ENCODE measurements around the gene FAM181B. TPM values are rescaled to one million over a fixed set of nuclear protein-coding genes. Genes with fewer than 3 reads are reported as not detected.

The FAM181B gene
- total RNA-seq, 1 experiment from 2014 or later = 0.09 TPM

GRCh38 chr11:82730286-82730685 lies 3.4 kb downstream of the FAM181B start:
- no peak overlapping the region for H3K27ac Mint-ChIP-seq (ENCODE audit: unreplicated experiment)
- peaks cover 85% of the 10 kb centered on the region for H3K27me3 Mint-ChIP-seq (ENCODE audit: unreplicated experiment)
- H3K36me3 Mint-ChIP-seq (ENCODE audit: insufficient read depth, unreplicated experiment) = no peaks in the 10 kb centered on the region
- no peak overlapping the region for H3K4me3 Mint-ChIP-seq (ENCODE audit: low read depth, unreplicated experiment)
- BruUV-seq (replicated peaks) = no TSS peak
- peaks cover 11% of the 10 kb centered on the region for H3K4me1 Mint-ChIP-seq (ENCODE audit: low read depth, unreplicated experiment)
- CTCF ChIA-PET = no interaction called here
- H3K9me3 Mint-ChIP-seq (ENCODE audit: low read depth, unreplicated experiment) = no peaks in the 10 kb centered on the region
- intact Hi-C loops (cut with micrococcal nuclease; ENCODE audit: unreplicated experiment) = no loop called here
- no peak for TF ChIP-seq CTCF (IDR thresholded peaks at IDR 0.05; ENCODE audit: unreplicated experiment)
- DNase-seq = no peak

GRCh38 chr11:82724026-82724425 lies 9.6 kb downstream of the FAM181B start:
- Mint-ChIP-seq H3K4me1 (ENCODE audit: low read depth, unreplicated experiment) (no peaks in the 10 kb centered on the region), H3K27me3 (ENCODE audit: unreplicated experiment) (peaks cover 46% of the 10 kb centered on the region), H3K9me3 (ENCODE audit: low read depth, unreplicated experiment) (no peaks in the 10 kb centered on the region), H3K27ac (ENCODE audit: unreplicated experiment) (no peak overlapping the region), H3K36me3 (ENCODE audit: insufficient read depth, unreplicated experiment) (no peaks in the 10 kb centered on the region), H3K4me3 (ENCODE audit: low read depth, unreplicated experiment) (no peak overlapping the region)
- no TSS peak for BruUV-seq (replicated peaks)
- intact Hi-C loops (cut with micrococcal nuclease; ENCODE audit: unreplicated experiment) = loop anchor here (10.0 kb wide), 1 partner anchor 531 kb away; no protein-coding TSS in a partner anchor
- CTCF ChIA-PET = no interaction called here
- DNase-seq = no peak
- no peak for TF ChIP-seq CTCF (IDR thresholded peaks at IDR 0.05; ENCODE audit: unreplicated experiment)

GRCh38 chr11:82722231-82722630 lies 11.4 kb downstream of the FAM181B start:
- H3K9me3 Mint-ChIP-seq (ENCODE audit: low read depth, unreplicated experiment) = no peaks in the 10 kb centered on the region
- no peak overlapping the region for H3K27ac Mint-ChIP-seq (ENCODE audit: unreplicated experiment)
- DNase-seq = no peak
- no TSS peak for BruUV-seq (replicated peaks)
- no peak for TF ChIP-seq CTCF (IDR thresholded peaks at IDR 0.05; ENCODE audit: unreplicated experiment)
- H3K4me1 Mint-ChIP-seq (ENCODE audit: low read depth, unreplicated experiment) = no peaks in the 10 kb centered on the region
- intact Hi-C loops (cut with micrococcal nuclease; ENCODE audit: unreplicated experiment) = loop anchor here (10.0 kb wide), 1 partner anchor 533 kb away; no protein-coding TSS in a partner anchor
- H3K27me3 Mint-ChIP-seq (ENCODE audit: unreplicated experiment) = peaks cover 32% of the 10 kb centered on the region
- no peaks in the 10 kb centered on the region for H3K36me3 Mint-ChIP-seq (ENCODE audit: insufficient read depth, unreplicated experiment)
- CTCF ChIA-PET = no interaction called here
- no peak overlapping the region for H3K4me3 Mint-ChIP-seq (ENCODE audit: low read depth, unreplicated experiment)

GRCh38 chr11:82720267-82721065 lies 13.2 kb downstream of the FAM181B start:
- Mint-ChIP-seq H3K27me3 (ENCODE audit: unreplicated experiment) (peaks cover 15% of the 10 kb centered on the region), H3K9me3 (ENCODE audit: low read depth, unreplicated experiment) (no peaks in the 10 kb centered on the region), H3K4me1 (ENCODE audit: low read depth, unreplicated experiment) (no peaks in the 10 kb centered on the region), H3K36me3 (ENCODE audit: insufficient read depth, unreplicated experiment) (no peaks in the 10 kb centered on the region), H3K27ac (ENCODE audit: unreplicated experiment) (no peak overlapping the region), H3K4me3 (ENCODE audit: low read depth, unreplicated experiment) (no peak overlapping the region)
- CTCF ChIA-PET = no interaction called here
- intact Hi-C loops (cut with micrococcal nuclease; ENCODE audit: unreplicated experiment) = loop anchor here (10.0 kb wide), 1 partner anchor 534 kb away; no protein-coding TSS in a partner anchor
- TF ChIP-seq CTCF (IDR thresholded peaks at IDR 0.05; ENCODE audit: unreplicated experiment) = no peak
- no peak for DNase-seq
- no TSS peak for BruUV-seq (replicated peaks)
